NCI-H526 treated with DMSO at 0.1 percent for 48 hours (cell line): ENCODE data around the gene GPSM3.
"Not testable (repeated sequence)": the region's sequence is repeated elsewhere in the genome, so short reads cannot be mapped to it uniquely, and the experiment has no call there.

Experiments used
- DNase-seq: peaks from one replicate; lab custom pipeline; 2025; lab: John Stamatoyannopoulos, UW

GPSM3 gene

DNA sequence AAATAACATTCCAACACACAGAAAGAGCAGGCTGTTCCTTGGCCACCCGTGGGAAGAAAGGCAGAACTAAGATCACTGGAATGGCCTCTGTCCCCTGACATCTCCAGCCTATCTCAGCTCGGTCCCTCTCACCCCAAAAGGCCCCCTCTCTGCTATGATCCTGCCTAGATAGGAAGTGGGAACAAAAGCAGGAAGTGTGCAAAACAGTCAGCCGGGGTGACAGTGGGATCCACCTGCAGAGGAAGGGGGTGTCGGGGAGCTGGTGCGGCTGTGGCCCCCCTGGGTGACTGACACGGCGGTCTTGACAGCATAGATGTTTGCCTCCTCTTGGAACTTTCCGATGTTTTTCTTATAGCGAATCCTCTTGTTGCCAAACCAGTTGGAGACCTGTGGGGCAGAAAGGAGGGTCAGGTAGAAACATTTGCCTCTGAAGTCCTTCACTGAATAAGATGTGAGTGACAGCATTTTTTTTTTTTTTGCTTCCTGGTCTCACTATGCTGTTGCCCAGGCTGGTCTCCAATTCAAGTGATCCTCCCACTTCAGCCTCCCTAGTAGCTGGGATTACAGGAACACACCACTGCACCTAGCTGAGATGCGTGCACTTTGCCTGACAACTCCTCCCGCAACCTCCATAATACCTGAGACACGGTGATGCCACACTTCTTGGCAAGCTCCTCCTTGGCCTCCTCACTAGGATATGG is 5.3 kb downstream of the GPSM3 start:
- DNase-seq = no peak

DNA sequence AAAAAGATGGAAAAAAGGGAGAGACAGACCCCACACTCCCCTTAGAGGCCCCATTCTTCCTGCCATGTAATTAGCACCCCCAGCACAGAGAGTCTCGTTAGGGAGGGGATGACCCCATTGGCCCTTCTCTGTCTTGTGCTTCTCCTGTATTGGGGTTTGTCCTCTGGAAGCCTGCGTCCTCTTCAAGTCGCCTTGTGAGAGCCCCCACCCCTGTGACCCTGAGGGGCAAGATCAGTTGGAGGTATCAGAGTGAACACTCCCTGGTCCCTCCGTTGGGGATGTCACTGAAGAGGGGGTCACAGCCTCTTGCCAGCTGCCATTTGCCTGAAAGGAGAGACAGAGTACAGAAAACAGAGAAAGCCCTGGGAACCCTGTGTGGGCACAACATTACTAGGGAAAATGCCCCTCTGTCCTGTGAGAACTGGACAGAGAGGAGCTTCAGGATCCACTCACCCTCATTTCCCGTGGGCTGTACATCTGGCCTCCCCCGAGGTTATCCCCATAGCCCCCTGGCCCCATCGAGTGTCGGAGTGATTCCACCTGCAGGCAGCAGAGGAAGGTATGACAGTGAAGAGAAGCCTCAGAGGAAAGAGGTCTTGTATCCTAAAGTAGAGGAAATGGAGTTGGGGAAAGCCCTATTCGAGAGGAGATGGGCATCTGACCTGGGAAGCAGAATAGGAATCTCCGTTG is 6.1 kb downstream of the GPSM3 start:
- DNase-seq = not testable (repeated sequence)

DNA sequence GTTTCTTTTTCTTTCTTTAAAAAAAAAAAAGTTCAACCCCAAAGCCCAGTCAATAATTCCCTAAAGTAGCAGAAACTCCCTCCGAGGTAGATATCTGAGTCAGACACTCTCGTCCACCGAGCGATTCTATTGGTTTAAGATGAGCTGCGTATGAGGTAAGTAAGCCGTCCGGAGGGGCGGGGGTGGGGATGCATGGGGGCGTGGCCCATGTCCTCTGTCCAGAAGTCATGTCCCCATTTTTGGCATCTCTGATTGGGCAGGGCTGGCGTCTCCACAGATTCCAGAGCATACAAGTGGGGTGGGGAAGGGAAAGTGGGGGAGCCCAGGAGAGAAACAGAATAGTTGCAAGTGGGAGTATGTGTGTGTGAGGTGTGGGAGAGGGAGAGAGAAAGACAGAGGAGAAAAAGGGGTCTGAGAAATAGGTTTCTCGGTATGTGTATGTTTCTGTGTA is 6.7 kb downstream of the GPSM3 start:
- not testable (repeated sequence) for DNase-seq

DNA sequence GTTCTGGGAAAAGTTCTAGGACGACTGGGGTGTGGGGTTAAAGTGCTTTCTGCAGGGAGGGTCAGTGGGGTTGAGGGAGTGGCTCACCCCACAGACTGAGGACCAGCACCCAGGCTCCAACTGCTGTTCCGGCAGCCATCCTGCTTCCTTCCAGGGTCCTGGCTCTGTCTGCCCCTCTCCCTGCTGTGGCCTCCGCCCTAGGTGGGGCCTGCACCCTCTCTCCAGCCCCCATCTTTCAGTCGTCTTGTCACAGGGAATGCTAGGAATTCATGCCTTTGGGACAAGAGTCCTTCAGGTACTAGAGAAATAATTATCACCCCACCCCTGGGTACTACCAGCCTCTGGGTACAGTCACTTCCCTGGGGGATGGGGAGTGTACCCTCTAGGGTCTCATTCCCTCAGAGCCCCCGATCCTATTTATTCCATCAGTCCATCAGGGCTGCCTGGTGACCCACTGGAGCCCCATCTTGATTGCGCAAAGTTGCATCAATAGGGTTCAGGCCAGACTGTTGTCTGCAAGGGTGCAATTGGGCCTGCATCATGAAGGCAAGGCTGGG is 8.3 kb downstream of the GPSM3 start, which contains the start of gene AGER:
Gene AGER (minus strand): TSS at position 170 of the 557 bp plus-strand sequence. CDS start 31 bp downstream, at position 139.
- no peak for DNase-seq

DNA sequence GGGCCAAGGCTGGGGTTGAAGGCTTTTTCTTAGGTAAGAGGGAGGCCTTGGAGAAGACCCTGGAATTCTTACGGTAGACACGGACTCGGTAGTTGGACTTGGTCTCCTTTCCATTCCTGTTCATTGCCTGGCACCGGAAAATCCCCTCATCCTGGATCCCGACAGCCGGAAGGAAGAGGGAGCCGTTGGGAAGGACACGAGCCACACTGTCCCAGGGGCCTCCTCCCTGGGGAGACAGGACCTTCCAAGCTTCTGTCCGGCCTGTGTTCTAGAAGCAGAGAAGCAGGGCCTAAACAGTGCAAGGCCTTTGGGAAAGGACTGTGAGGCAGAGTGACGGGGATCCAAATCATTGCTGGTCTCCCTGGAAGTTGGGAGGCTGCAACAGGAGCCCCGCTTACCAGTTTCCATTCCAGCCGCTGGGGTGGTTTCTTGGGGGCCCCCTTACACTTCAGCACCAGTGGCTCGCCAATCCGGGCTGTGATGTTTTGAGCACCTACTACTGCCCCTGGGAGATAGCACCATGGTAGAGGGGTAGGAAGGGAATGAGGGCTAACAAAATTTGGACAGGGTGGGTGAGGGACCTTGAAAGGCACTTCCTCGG is 8.9 kb downstream of the GPSM3 start:
- no peak for DNase-seq

DNA sequence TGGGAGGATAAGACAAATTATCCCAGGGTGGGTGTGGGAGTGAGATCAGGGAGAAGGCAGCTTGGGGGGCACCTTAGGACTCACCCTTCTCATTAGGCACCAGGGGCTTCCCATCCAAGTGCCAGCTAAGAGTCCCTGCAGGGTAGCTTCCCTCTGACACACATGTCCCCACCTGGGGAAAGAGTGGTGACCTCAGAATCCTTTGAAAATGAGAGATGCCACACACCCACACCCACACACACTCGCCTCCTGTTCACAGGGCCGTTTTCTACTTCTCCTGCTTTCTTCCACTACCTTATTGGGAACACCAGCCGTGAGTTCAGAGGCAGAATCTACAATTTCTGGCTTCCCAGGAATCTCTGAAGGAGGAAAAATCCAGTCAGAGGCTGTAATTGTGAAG is 9.4 kb downstream of the GPSM3 start:
- no peak for DNase-seq

DNA sequence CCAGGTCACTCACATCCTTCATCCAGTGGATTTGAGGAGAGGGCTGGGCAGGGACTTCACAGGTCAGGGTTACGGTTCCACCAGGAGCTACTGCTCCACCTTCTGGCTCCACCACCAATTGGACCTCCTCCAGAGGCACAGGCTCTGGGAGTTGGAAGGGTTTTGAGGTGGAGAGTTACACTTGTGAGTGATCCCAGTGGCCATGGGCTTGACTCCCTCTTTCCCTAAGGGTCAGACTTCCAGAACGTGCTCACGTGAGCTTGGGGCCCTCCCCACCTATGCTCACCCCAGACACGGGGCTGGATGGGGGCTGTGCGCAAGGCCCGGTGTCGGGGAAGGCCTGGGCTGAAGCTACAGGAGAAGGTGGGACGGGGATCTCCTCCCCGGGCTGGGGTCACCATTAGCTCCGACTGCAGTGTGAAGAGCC is 9.9 kb downstream of the GPSM3 start:
- DNase-seq = no peak

DNA sequence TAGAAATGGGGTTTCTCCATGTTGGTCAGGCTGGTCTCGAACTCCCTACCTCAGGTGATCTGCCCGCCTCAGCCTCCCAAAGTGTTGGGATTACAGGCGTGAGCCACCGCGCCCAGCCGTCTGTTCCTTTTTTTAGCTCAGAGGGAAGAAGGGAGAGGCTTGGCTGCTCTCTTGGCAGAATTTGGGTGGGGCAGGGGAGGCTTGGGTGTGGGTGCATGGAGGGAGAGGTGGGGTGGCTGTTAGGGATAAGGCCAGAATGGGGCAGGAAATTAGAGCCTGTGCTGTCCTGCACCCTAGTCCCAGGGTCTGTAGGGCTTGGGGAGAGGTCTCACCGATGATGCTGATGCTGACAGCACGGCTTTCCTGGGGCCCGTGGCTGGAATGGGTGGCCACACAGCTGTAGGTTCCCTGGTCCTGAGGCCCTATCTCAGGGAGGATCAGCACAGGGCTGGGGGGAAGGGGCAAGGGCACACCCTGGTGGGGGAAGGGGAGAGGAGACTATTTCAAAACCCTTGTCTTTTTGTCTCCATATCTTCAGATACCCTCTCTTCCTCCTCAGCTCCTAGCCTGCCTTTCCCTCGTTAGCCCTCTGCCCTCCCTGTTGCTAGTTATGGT is 10.4 kb downstream of the GPSM3 start:
- DNase-seq = no peak

DNA sequence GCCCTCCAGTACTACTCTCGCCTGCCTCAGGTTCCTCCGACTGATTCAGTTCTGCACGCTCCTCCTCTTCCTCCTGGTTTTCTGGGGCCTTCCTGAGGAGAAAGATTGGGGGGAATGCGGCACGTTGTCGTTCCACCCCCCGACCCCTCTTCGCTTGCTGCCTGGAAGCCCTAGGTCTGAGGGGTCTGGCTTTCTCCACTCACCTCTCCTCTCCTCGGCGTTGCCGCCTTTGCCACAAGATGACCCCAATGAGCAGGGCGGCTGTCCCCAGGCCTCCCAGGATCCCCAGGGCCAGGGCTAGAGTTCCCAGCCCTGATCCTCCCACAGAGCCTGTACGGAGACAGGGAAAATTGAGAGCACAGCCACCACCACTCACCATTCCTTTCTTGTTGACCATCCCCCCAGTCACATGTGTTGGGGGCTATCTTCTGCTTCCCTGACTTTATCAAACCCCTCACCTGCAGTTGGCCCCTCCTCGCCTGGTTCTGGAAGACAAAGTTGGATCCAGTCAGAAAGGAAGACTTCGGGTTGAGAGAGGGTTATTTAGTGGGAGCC is 11.2 kb downstream of the GPSM3 start:
- DNase-seq = no peak

DNA sequence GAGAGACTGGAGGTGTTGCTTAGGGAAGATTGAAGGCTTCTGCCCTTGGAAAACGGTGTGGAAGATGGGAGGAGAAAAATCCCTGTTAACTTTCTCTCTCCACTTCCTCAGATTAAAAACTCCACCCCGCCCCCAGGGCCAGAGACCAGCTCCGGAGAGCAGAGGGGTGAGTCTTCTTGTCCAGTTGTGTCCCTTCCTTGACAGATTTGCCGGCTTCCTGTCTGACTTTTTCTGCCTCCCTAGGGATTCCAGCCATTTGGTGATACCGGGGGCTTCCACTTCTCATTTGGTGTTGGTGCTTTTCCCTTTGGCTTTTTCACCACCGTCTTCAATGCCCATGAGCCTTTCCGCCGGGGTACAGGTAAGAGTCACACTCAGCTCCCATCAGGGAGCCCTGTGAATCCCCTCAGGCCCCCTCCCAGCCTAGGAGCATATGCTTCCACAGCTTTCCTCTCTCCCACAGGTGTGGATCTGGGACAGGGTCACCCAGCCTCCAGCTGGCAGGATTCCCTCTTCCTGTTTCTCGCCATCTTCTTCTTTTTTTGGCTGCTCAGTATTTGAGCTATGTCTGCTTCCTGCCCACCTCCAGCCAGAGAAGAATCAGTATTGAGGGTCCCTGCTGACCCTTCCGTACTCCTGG is 12.6 kb downstream of the GPSM3 start:
- no peak for DNase-seq

DNA sequence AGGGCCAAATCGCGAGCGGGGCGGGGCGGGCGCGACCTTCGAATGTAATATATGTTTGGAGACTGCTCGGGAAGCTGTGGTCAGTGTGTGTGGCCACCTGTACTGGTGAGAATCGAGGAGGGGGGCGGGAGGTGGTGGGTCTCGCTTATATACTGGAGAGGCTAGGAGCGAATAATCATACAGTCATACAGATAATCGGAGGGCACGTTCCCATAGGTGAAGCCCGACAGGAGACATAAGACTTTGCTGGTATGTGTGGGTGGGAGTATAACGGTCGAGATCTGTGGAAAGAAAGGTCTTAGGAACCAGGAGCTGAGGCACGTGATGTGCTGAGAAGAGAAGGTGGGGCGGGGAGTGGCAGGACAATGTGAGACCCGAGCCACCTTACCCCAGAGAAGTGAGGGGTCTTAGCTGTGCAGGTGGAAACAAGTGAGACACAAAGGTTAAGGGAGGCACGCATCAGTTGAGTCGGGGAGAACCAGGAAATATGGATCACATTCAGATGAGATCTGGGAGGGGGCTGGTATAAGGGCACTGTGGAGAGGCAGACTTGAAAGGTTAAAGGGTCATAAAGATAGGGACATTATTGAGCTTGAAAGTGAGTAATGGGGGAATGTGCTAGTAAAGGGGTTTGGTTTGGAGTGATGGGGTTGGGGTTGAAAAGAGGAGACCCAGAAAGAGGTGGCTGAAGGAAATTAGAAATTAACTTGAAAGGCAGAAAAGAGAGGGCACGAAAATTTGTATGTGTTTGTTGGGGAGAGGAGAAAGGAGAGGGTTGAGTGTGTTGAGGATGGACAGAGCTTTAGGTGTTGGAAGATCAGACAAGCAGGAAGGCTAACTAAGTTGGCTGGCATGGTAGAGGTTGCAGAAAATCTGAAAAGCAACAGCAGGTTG is 13.6 kb downstream of the GPSM3 start:
- DNase-seq = no peak

DNA sequence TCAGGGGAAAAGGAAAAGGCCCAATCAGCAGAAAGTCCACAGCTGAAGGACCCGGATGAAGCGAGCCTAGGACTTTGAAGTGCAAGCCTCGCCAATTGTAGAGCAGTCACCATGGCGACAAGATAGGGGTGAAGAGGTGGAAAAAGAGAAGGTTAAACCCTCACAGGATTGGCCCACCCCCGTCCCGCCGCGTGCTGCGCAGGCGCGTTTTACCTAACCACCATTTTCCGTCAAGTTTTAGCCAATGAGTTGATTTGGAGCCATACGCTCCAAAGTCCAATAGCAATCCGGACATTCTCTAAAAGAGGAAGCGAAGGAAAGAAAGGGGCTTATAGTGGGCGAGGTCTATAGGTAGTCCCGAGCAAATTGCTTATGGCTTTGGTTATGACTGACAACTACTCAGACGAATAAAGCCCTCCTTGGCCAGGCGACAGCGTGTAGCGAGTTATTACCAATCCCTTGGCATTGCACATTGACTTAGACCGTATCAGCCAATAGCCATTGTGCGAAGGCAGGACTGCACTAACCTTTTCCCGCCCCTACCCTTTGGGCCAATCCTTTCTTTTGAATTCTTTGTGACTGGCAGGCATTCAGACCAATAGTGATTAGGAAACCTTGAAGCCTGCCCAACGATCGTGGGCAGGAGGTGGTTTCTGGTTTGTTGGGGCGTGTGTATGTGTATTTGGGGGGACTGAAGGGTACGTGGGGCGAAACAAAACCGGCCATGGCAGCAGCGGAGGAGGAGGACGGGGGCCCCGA is 14.5 kb downstream of the GPSM3 start, which contains the start of gene RNF5:
Gene RNF5 (plus strand): TSS at position 618 of the 759 bp plus-strand sequence. CDS start 107 bp downstream, at position 725.
- peak; percentile 99 for DNase-seq

DNA sequence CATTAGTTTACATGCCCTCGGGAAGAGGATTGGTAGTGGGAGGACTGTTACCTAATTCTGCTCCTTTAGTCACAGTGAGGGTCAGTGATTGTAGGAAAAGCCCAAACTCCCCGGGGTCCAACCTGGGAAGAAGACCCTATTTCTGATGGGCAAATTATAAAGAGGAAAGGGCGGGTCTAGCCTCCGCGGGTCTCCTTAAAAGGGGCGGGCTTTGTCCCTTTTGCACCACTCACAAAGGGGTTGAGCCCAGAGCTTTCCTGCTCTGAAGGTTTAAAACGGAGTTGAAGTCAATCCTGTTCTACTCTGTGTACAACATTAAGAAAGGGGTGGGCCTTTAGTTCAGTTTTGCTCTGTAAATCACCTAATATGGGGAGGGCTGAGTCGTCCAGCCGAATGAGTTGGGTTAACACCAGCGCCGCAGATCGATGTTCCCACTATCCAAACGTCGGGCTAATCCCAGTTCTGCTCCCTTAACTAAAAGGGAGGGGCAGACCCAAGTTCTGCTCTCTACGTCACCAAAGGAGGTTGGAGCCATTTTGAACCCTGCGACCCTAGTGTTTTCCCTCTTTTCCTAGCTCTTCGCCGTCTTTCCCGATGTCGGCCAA is 15.2 kb downstream of the GPSM3 start:
- no peak for DNase-seq

DNA sequence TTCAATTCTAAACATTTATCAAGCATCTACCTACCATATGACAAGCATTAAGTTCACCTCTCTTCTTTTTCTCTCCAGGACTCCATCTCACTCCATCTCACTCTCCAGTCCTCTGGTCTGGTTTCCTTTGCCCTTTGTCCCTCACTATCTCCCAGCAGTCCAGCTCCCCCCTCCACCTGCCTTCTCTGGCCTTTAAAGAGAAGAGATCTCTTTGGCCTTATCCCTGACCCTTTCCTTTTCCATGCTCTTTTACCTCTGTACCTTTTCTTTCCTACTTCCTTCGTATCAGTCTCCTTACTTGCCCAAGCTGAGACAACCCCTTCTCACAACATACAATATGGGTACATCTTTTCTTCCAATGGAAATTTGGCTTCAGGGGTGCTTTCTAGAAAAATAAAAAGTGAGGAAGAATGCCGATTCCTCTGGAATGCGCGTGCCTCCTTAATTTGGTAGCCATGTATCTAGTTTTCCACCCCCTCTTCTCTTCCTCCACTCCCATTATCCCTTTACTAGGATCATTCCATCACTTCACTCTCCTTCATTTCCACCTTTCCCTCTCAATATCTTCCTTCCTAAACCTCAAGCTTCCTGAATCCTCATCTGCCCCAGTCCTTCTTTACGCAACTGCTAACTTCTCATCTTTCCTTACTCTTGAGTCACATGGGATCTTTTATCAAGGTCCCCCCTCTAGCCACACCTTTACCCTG is 15.8 kb downstream of the GPSM3 start:
- DNase-seq = no peak

DNA sequence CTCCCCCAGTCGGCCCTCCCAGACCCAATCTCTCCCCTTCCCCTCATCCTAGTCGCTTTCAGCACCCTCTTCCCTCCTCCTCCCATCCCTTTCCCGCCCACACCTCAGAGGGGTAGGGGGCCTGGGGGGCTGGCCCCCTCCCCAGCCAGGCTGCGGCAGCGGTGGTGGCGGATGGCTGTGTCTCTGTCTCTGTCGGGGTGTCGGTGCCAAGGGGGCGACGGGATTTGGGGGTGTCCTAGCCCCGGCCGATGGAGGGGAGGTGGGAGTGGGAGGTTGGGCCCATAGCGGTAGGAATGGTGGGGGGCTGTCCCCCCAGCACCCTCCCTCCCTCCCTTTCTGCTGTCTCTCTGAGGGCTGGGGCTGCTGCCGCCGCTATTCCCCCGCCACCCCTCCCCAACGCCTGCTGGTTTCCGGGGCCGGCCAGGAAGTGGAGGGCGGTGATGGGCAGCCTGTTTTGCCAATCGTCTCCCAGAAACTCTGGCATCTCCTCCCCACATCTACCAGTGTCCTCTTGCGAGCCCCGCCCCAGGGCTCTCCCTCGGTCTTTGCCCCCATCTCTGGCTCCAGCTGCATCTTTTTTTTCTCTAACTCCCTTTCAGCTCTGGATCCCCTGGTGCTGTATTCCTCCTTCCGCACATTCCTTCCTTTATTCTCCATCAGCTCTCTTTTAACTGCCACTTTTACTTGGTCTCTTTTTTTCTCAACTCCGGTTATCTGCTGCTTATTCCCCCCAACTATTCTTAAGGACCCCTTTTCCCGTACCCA is 16.6 kb downstream of the GPSM3 start, which contains the start of gene AGPAT1:
Gene AGPAT1 (minus strand): TSS at position 374 of the 765 bp plus-strand sequence. CDS start 4,588 bp downstream, outside the sequence.
- peak; percentile 86 for DNase-seq

DNA sequence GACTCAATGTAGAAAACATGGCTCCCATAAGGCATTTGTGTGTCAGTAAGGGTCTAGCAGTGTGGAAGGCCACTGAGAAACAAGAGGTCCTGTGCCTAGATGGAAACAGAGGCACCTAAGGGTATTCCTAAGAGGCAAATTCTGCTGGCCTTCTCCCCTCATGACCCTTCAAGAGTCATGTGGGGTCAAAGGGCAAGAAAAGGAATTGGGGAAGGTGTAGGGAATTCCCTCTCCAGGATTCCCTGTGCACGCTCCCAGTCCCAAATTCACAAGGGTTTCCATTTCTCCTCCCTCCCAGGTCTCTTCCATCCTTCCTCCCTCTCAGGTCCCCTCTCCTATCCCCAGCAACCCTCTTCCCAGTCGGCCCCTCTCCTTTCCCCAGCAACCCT is 17.1 kb downstream of the GPSM3 start:
- no peak for DNase-seq

DNA sequence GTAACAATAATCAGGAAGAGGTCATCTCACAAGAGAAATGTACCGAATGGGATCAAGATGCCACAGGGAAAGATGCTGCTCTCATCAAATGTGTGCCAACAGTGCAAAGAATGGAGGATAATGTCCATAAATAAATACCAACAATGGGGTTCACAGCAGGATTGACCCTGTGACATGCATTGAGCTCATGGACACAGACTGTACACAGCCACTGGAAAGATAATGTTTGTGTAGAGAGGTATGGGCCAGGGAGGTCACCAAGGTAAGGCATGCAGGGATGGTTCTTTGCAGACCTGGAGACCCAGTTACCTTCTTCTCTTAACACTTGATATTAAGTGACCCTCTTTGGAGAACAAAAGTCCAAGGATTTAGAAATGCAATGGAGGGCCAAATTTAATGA is 18.0 kb downstream of the GPSM3 start:
- no peak for DNase-seq
